H9 (cell line): ENCODE data around the gene ATP13A1. TPM values are rescaled to one million over a fixed set of nuclear protein-coding genes. Genes with fewer than 3 reads are reported as not detected.
A peak's percentile ranks its signal among the peaks of the same experiment; 100 is the strongest.

Experiments used
- DNase-seq: peaks from one replicate; pipeline ENCODE4 v3.0.0-alpha.2; 2017
- H2AFZ ChIP-seq: one replicate; pipeline ENCODE4 v1.6.1; 2013; ENCODE audit warnings: mild to moderate bottlenecking, low read length, control low read depth, moderate library complexity
- H2AK5ac ChIP-seq: 2 replicates; pipeline ENCODE4 v1.6.1; 2013; ENCODE audit warnings: low read length, control low read depth, mixed read lengths; ENCODE audit not compliant: insufficient read length
- H2BK120ac ChIP-seq: one replicate; pipeline ENCODE4 v1.6.1; 2013; ENCODE audit warnings: low read depth, mild to moderate bottlenecking, low read length, control low read depth, inconsistent platforms; ENCODE audit not compliant: poor library complexity, severe bottlenecking
- H2BK12ac ChIP-seq: 2 replicates; pipeline ENCODE4 v1.6.1; 2013; ENCODE audit warnings: low read length, control low read depth, mixed read lengths, low read depth; ENCODE audit not compliant: insufficient read length
- H2BK15ac ChIP-seq: 2 replicates; pipeline ENCODE4 v1.6.1; 2013; ENCODE audit warnings: low read depth, low read length, control low read depth
- H2BK20ac ChIP-seq: one replicate; pipeline ENCODE4 v1.6.1; 2013; ENCODE audit warnings: low read depth, mild to moderate bottlenecking, low read length, control low read depth, inconsistent platforms; ENCODE audit not compliant: poor library complexity, severe bottlenecking
- H2BK5ac ChIP-seq: 2 replicates; pipeline ENCODE4 v1.6.1; 2013; ENCODE audit warnings: low read length, control low read depth, mixed read lengths; ENCODE audit not compliant: insufficient read length
- H3K14ac ChIP-seq: 2 replicates; pipeline ENCODE4 v1.6.1; 2013; ENCODE audit warnings: low read length, control low read depth; ENCODE audit not compliant: insufficient read depth
- H3K18ac ChIP-seq: 2 replicates; pipeline ENCODE4 v1.6.1; 2013; ENCODE audit warnings: low read depth, mild to moderate bottlenecking, mixed read lengths, low read length, control low read depth; ENCODE audit not compliant: insufficient read length
- H3K23ac ChIP-seq: 2 replicates; pipeline ENCODE4 v1.6.1; 2013; ENCODE audit warnings: low read length, control low read depth, mixed read lengths, low read depth; ENCODE audit not compliant: insufficient read length
- H3K23me2 ChIP-seq: 2 replicates; pipeline ENCODE4 v1.6.1; 2013; ENCODE audit warnings: low read depth, mild to moderate bottlenecking, mixed read lengths, low read length, control low read depth; ENCODE audit not compliant: insufficient read length, poor library complexity, severe bottlenecking
- H3K27ac ChIP-seq: 2 replicates; pipeline ENCODE4 v1.5.1; 2013; ENCODE audit warnings: low read length, control low read depth, mixed read lengths, low read depth; ENCODE audit not compliant: insufficient read length
- H3K27me3 ChIP-seq: 2 replicates; pipeline ENCODE4 v1.6.1; 2013; ENCODE audit warnings: low read length, control low read depth, inconsistent platforms; ENCODE audit not compliant: insufficient read depth
- H3K4ac ChIP-seq: 2 replicates; pipeline ENCODE4 v1.6.1; 2013; ENCODE audit warnings: low read depth, mild to moderate bottlenecking, control low read depth, inconsistent platforms, low read length, moderate library complexity
- H3K4me1 ChIP-seq: 2 replicates; pipeline ENCODE4 v1.6.1; 2013; ENCODE audit warnings: low read length, control low read depth, inconsistent platforms; ENCODE audit not compliant: insufficient read depth
- H3K4me2 ChIP-seq: 2 replicates; pipeline ENCODE4 v1.6.1; 2013; ENCODE audit warnings: low read length, control low read depth, mixed read lengths; ENCODE audit not compliant: insufficient read length, insufficient read depth
- H3K56ac ChIP-seq: 2 replicates; pipeline ENCODE4 v1.6.1; 2013; ENCODE audit warnings: low read depth, mild to moderate bottlenecking, mixed read lengths, low read length, control low read depth; ENCODE audit not compliant: insufficient read length
- H3K79me1 ChIP-seq: 2 replicates; pipeline ENCODE4 v1.6.1; 2013; ENCODE audit warnings: low read depth, mild to moderate bottlenecking, moderate library complexity, low read length, control low read depth, inconsistent platforms; ENCODE audit not compliant: insufficient read depth, poor library complexity, severe bottlenecking
- H3K79me2 ChIP-seq: 2 replicates; pipeline ENCODE4 v1.6.1; 2013; ENCODE audit warnings: low read length, control low read depth, inconsistent platforms; ENCODE audit not compliant: insufficient read depth
- H3K9ac ChIP-seq: 2 replicates; pipeline ENCODE4 v1.6.1; 2013; ENCODE audit warnings: low read length, control low read depth, mixed read lengths; ENCODE audit not compliant: insufficient read length; ENCODE audit errors: extremely low read depth
- H3K9me3 ChIP-seq: one replicate; pipeline ENCODE4 v1.6.1; 2013; ENCODE audit warnings: low read depth, low read length, inconsistent platforms; ENCODE audit not compliant: control insufficient read depth
- H3T11ph ChIP-seq: one replicate; pipeline ENCODE4 v1.6.1; 2013; ENCODE audit warnings: mild to moderate bottlenecking, low read length, control low read depth, inconsistent platforms
- H4K20me1 ChIP-seq: one replicate; pipeline ENCODE4 v1.6.1; 2013; ENCODE audit not compliant: control insufficient read depth, insufficient read length, insufficient read depth
- H4K5ac ChIP-seq: 2 replicates; pipeline ENCODE4 v1.6.1; 2013; ENCODE audit warnings: low read depth, mild to moderate bottlenecking, mixed read lengths, low read length, control low read depth; ENCODE audit not compliant: insufficient read length
- H4K8ac ChIP-seq: replicated peaks from 2 replicates; pipeline ENCODE4 v1.6.1; 2013; ENCODE audit warnings: low read length, control low read depth, mixed read lengths, low read depth; ENCODE audit not compliant: insufficient read length
- H4K91ac ChIP-seq: 2 replicates; pipeline ENCODE4 v1.6.1; 2013; ENCODE audit warnings: low read depth, mild to moderate bottlenecking, moderate library complexity, mixed read lengths, low read length, control low read depth; ENCODE audit not compliant: insufficient read length
- H3K27ac Mint-ChIP-seq, 3 experiments: 2 replicates in 2 of 3; 3 replicates in 1 of 3; pipeline ENCODE4 v1.8.0; 2020 to 2021; ENCODE audit warnings: mixed read lengths in 3 of 3, mild to moderate bottlenecking in 1 of 3, moderate library complexity in 1 of 3
- H3K27me3 Mint-ChIP-seq: 2 replicates; pipeline ENCODE4 v1.8.0; 2021; ENCODE audit warnings: low read depth, mild to moderate bottlenecking, moderate library complexity, mixed read lengths
- H3K36me3 Mint-ChIP-seq, 3 experiments: 2 replicates in 2 of 3; 3 replicates in 1 of 3; pipeline ENCODE4 v1.8.0; 2020 to 2021; ENCODE audit warnings: low read depth in 3 of 3, mixed read lengths in 3 of 3; ENCODE audit not compliant: insufficient read depth in 1 of 3
- H3K4me1 Mint-ChIP-seq, 2 experiments: 2 replicates each; pipeline ENCODE4 v1.8.0; 2020; ENCODE audit warnings: mixed read lengths in 2 of 2
- H3K4me3 Mint-ChIP-seq, 2 experiments: 2 replicates in 1 of 2; 3 replicates in 1 of 2; pipeline ENCODE4 v1.8.0; 2020 to 2021; ENCODE audit warnings: mild to moderate bottlenecking in 2 of 2, mixed read lengths in 2 of 2, moderate library complexity in 1 of 2
- H3K9me3 Mint-ChIP-seq, 2 experiments: 2 replicates in 1 of 2; 3 replicates in 1 of 2; pipeline ENCODE4 v1.8.0; 2020; ENCODE audit warnings: mild to moderate bottlenecking in 2 of 2, mixed read lengths in 2 of 2, moderate library complexity in 1 of 2
- CTCF ChIP-seq: fragments of 200-600 bp; sonication (generic); conservative IDR thresholded peaks from 3 replicates; pipeline ENCODE4 v1.8.0; 2021; ENCODE audit warnings: antibody characterized with exemption, mild to moderate bottlenecking
- WGBS: extraction: QIAGEN DNeasy Blood & Tissue Kit; methylation state at CpG from one replicate; pipeline ENCODE4 v1.1.7; 2013; ENCODE audit warnings: missing lambda C conversion rate, low lambda C conversion rate, mixed read lengths; ENCODE audit not compliant: insufficient read length; ENCODE audit errors: extremely low coverage; 5-methylcytosine and 5-hydroxymethylcytosine counted together
- total RNA-seq: library from RNA; stranded (reverse); gene quantifications from 2 replicates; pipeline ENCODE4 v1.2.1, GENCODE V29; 2021

ATP13A1 gene
- total RNA-seq, 1 experiment from 2014 or later, result 67.8 TPM

- Mint-ChIP-seq H3K4me1 (peaks cover 12 to 14% of the 10 kb centered on the region in 2 experiments), H3K27me3 (peaks cover 25% of the 10 kb centered on the region), H3K9me3 (no peaks in the 10 kb centered on the region), H3K27ac (peak overlapping the region in 1 of 3 experiments; percentile 70; a peak in 1 of 7 replicates), H3K36me3 (peaks cover 12 to 15% (median 15%) of the 10 kb centered on the region in 3 experiments; a peak in 6 of 7 replicates), H3K4me3 (peak overlapping the region; percentile 56 to 86)
- no CpG with 5 or more reads among the region's 21 CpGs for WGBS
- Histone ChIP-seq H3K23me2 (peaks cover 8% of the 10 kb centered on the region), H2BK15ac (no peak overlapping the region), H4K5ac (no peak overlapping the region), H2AK5ac (no peak overlapping the region), H3K56ac (no peak overlapping the region), H2BK120ac (no peak overlapping the region), H3T11ph (no peak overlapping the region), H3K9me3 (no peaks in the 10 kb centered on the region), H3K14ac (no peak overlapping the region), H3K4ac (no peak overlapping the region), H3K23ac (no peak overlapping the region), H4K20me1 (no peaks in the 10 kb centered on the region), H3K79me2 (no peaks in the 10 kb centered on the region), H2AFZ (no peak overlapping the region), H3K9ac (no peak overlapping the region), H3K79me1 (no peaks in the 10 kb centered on the region), H3K27me3 (no peaks in the 10 kb centered on the region; the same call in 1 of the 2 replicates), H2BK5ac (no peak overlapping the region), H2BK12ac (no peak overlapping the region), H3K27ac (no peak overlapping the region), H4K91ac (no peak overlapping the region), H3K4me2 (peak overlapping the region; percentile 41), H4K8ac (no peak overlapping the region), H2BK20ac (no peak overlapping the region), H3K18ac (peak overlapping the region; percentile 41), H3K4me1 (no peaks in the 10 kb centered on the region)
- DNase-seq, result no peak
- no peak for TF ChIP-seq CTCF
Observed at GRCh38 chr19:19619181-19619848, 44.2 kb downstream of the ATP13A1 start.
